Measurements from ENCODE around the gene IRS1. TPM values are rescaled to one million over a fixed set of nuclear protein-coding genes. Genes with fewer than 3 reads are reported as not detected.

The IRS1 gene
- polyA plus RNA-seq, 2 of the 4 experiments (the other 2 are of a cell fraction): 10.4 to 13.9 TPM

DNA sequence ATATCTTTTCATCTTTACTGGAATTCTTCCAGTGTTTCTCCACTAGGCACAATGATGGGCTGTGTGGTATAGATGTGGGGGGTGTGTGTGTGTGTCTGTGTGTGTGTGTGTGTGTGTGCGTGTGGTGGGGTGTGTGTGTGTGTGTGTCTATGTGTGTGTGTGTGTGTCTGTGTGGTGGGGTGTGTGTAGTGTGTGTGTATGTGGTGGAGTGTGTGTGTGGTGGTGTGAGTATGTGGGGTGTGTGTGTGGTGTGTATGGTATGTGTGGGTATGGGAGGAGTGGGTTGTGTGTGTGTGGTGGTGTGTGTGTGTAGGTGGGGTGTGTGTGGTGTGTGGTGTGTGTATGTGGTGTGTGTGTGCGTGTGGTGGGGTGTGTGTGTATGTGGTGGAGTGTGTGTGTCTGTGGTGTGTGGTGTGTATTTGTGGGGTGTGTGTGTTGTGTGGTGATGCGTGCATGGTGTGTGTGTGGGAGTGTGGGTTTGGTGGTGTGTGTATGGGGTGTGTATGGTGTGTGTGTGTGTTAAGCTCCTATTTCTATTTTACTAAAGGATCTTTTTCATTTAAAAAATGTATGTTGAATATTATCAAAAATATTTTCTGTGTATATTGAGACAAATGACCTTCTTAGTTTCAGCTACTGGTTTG lies 84.2 kb downstream of the IRS1 start:
- H3K9me3 ChIP-seq: no peaks in the 10 kb centered on the region
- 87% methylated on average over 3 of the region's 3 CpGs for WGBS (ENCODE audit: missing lambda C conversion rate)
- no peak overlapping the region for H3K4me2 ChIP-seq
- H3K27ac ChIP-seq: no peak overlapping the region
- ATAC-seq (no peak), DNase-seq (ENCODE audit: low read depth in 1 of 2, low spot score in 1 of 2) (no peak), FAIRE-seq (no peak)
- TF ChIP-seq CBX8 (IDR thresholded peaks at IDR 0.05) (no peak), POLR2A (IDR thresholded peaks at IDR 0.05; ENCODE audit: low read length) (peak; percentile 6; the same call in 1 of the 2 replicates)
- H3K4me1 ChIP-seq: no peaks in the 10 kb centered on the region
- CTCF ChIA-PET: no interaction called here
- no peak overlapping the region for H3K4me3 ChIP-seq
- POLR2A ChIA-PET: no interaction called here

DNA sequence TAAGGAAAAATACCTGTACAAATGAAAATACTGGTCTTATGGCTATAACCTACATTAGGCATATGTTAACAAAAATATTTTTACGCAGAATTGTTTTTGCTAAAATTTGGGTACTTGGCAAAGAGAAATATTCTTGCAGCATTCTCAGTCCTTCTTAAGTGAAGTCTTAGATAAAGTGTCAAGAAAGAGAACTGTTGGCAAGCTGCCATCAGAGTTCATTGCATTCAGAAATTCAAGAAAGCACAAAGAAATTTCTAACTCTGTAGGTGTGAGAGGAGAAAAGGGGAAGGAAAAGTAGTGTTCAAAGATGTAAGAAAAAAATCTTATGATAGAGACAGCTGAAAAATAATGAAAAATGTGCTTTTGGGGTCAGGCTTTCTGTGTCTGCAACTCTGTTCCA lies 86.7 kb downstream of the IRS1 start:
- Histone ChIP-seq H3K4me3 (no peak overlapping the region), H3K9me3 (no peaks in the 10 kb centered on the region), H3K4me2 (no peak overlapping the region), H3K27ac (no peak overlapping the region), H3K4me1 (no peaks in the 10 kb centered on the region)
- FAIRE-seq (no peak), DNase-seq (ENCODE audit: low read depth in 1 of 2, low spot score in 1 of 2) (no peak), ATAC-seq (no peak)
- WGBS (ENCODE audit: missing lambda C conversion rate): 97% methylated on average over 1 of the region's 1 CpG
- TF ChIP-seq EHF (CRISPR knock-in tag; IDR thresholded peaks at IDR 0.05): no peak
- TF ChIP-seq CBX2 (IDR thresholded peaks at IDR 0.05; ENCODE audit: borderline replicate concordance, low read depth): no peak
- TF ChIP-seq JUNB (IDR thresholded peaks at IDR 0.05): no peak
- no peak for TF ChIP-seq TP53 (CRISPR knock-in tag; IDR thresholded peaks at IDR 0.05)
- no peak for TF ChIP-seq ZSCAN20 (CRISPR knock-in tag; IDR thresholded peaks at IDR 0.05)
- no peak for TF ChIP-seq TFCP2L1 (CRISPR knock-in tag; IDR thresholded peaks at IDR 0.05)
- TF ChIP-seq, protein P1, sequence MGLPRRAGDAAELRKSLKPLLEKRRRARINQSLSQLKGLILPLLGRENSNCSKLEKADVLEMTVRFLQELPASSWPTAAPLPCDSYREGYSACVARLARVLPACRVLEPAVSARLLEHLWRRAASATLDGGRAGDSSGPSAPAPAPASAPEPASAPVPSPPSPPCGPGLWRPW (IDR thresholded peaks at IDR 0.05): no peak
- TF ChIP-seq RNF2 (IDR thresholded peaks at IDR 0.05; ENCODE audit: borderline replicate concordance, low read depth): no peak
- TF ChIP-seq CHD4 (IDR thresholded peaks at IDR 0.05; ENCODE audit: borderline replicate concordance): no peak
- TF ChIP-seq, protein P2, sequence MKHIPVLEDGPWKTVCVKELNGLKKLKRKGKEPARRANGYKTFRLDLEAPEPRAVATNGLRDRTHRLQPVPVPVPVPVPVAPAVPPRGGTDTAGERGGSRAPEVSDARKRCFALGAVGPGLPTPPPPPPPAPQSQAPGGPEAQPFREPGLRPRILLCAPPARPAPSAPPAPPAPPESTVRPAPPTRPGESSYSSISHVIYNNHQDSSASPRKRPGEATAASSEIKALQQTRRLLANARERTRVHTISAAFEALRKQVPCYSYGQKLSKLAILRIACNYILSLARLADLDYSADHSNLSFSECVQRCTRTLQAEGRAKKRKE (CRISPR knock-in tag; IDR thresholded peaks at IDR 0.05; ENCODE audit: low read depth): no peak
- TF ChIP-seq ZFP36 (IDR thresholded peaks at IDR 0.05; ENCODE audit: borderline replicate concordance, partially characterized antibody): no peak
- TF ChIP-seq PHF8 (IDR thresholded peaks at IDR 0.05; ENCODE audit: borderline replicate concordance, low read depth): no peak
- no peak for TF ChIP-seq MAZ (IDR thresholded peaks at IDR 0.05; ENCODE audit: borderline replicate concordance, low read depth, low read length)
- no peak for TF ChIP-seq NFE2L2 (conservative IDR thresholded peaks at IDR 0.05; ENCODE audit: low read length)
- TF ChIP-seq, protein P3, sequence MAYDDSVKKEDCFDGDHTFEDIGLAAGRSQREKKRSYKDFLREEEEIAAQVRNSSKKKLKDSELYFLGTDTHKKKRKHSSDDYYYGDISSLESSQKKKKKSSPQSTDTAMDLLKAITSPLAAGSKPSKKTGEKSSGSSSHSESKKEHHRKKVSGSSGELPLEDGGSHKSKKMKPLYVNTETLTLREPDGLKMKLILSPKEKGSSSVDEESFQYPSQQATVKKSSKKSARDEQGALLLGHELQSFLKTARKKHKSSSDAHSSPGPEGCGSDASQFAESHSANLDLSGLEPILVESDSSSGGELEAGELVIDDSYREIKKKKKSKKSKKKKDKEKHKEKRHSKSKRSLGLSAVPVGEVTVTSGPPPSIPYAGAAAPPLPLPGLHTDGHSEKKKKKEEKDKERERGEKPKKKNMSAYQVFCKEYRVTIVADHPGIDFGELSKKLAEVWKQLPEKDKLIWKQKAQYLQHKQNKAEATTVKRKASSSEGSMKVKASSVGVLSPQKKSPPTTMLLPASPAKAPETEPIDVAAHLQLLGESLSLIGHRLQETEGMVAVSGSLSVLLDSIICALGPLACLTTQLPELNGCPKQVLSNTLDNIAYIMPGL (CRISPR knock-in tag; IDR thresholded peaks at IDR 0.05; ENCODE audit: borderline replicate concordance): no peak
- no peak for TF ChIP-seq POLR2A (IDR thresholded peaks at IDR 0.05; ENCODE audit: low read length)
- TF ChIP-seq HDAC2 (IDR thresholded peaks at IDR 0.05): no peak
- ChIA-PET POLR2A (no interaction called here), CTCF (no interaction called here)

DNA sequence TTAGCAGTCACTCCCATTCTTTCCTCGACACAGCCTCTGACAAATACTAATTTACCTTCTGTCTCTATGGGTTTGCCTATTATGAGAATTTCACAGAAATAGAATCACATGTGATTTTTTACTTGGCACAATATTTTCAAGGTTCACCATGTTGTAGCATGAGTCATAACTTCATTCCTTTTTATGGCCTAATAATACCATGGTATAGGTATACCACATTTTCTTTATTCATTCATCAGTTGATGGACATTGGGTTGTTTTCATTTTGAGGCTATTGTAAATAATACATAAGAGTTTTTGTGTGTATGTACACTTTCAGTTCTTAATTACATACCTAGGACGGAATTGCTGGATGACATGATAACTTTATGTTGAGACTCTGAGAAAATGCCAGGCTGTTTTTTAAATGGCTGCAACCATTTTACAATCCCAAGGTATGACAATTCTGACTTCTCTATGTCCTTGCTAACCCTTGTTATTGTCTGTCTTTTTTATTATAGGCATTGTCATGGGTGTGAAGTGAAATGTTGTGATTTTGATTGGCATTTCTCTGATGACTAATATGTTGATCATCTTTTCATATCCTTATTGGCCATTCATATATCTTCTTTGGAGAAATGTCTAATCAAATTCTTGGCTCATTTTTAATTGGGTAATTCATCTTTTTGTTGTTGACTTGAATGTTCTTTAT lies 87.9 kb downstream of the IRS1 start:
- Histone ChIP-seq H3K9me3 (no peaks in the 10 kb centered on the region), H3K4me1 (no peaks in the 10 kb centered on the region), H3K4me2 (no peak overlapping the region), H3K27ac (no peak overlapping the region), H3K4me3 (no peak overlapping the region)
- no peak for TF ChIP-seq FOSL2 (IDR thresholded peaks at IDR 0.05)
- peak; percentile 39; the same call in 1 of the 2 replicates for TF ChIP-seq FOSL2 (CRISPR knock-in tag; IDR thresholded peaks at IDR 0.05)
- TF ChIP-seq, protein P2 (CRISPR knock-in tag; IDR thresholded peaks at IDR 0.05; ENCODE audit: low read depth): no peak
- no peak for TF ChIP-seq NPAS2 (CRISPR knock-in tag; IDR thresholded peaks at IDR 0.05; ENCODE audit: borderline replicate concordance)
- no peak for TF ChIP-seq HOXA7 (CRISPR knock-in tag; IDR thresholded peaks at IDR 0.05)
- CTCF ChIA-PET: no interaction called here
- FAIRE-seq: no peak
- POLR2A ChIA-PET: no interaction called here
- no peak for ATAC-seq
- WGBS (ENCODE audit: missing lambda C conversion rate): 88% methylated on average over 2 of the region's 2 CpGs
- DNase-seq (ENCODE audit: low read depth in 1 of 2, low spot score in 1 of 2): no peak
